ENCODE results near the gene YWHAG. TPM values are rescaled to one million over a fixed set of nuclear protein-coding genes. Genes with fewer than 3 reads are reported as not detected.
A peak's percentile ranks its signal among the peaks of the same experiment; 100 is the strongest.

The YWHAG gene
- total and polyA plus RNA-seq, 2 of the 13 experiments (the other 11 are each of a cell fraction or from before 2014, with no cell fraction given), result 36.9 to 67.5 TPM

GRCh38 chr7:76359111-76359977, 553 bp upstream of the YWHAG start (continued):
- TF ChIP-seq RXRB (CRISPR knock-in tag; IDR thresholded peaks at IDR 0.05; ENCODE audit: borderline replicate concordance), result peak; percentile 68; the same call in 1 of the 2 replicates
- TF ChIP-seq MYPOP (CRISPR knock-in tag; IDR thresholded peaks at IDR 0.05), result no peak; the same call in 1 of the 2 replicates
- TF ChIP-seq ZNF512B (CRISPR knock-in tag; IDR thresholded peaks at IDR 0.05; ENCODE audit: borderline replicate concordance), result no peak
- no peak for TF ChIP-seq ZNF33B (CRISPR knock-in tag; IDR thresholded peaks at IDR 0.05)
- TF ChIP-seq ETS1 (CRISPR knock-in tag; IDR thresholded peaks at IDR 0.05), result no peak
- no peak for TF ChIP-seq ZNF468 (CRISPR knock-in tag; IDR thresholded peaks at IDR 0.05)
- TF ChIP-seq ZNF781 (CRISPR knock-in tag; IDR thresholded peaks at IDR 0.05; ENCODE audit: borderline replicate concordance, not compliant biosample characterization), result peak; percentile 12
- TF ChIP-seq PRDM10 (CRISPR knock-in tag; IDR thresholded peaks at IDR 0.05; ENCODE audit: low read depth), result peak; percentile 69; the same call in 1 of the 2 replicates
- no peak for TF ChIP-seq KDM5A (IDR thresholded peaks at IDR 0.05; ENCODE audit: borderline replicate concordance, low read length)
- TF ChIP-seq ZSCAN31 (CRISPR knock-in tag; IDR thresholded peaks at IDR 0.05; ENCODE audit: low read depth), result no peak
- TF ChIP-seq MXD4 (CRISPR knock-in tag; IDR thresholded peaks at IDR 0.05), result no peak; the same call in 1 of the 2 replicates
- peak; percentile 12; the same call in 1 of the 2 replicates for TF ChIP-seq ZSCAN9 (CRISPR knock-in tag; IDR thresholded peaks at IDR 0.05; ENCODE audit: borderline replicate concordance)
- TF ChIP-seq ZNF383 (CRISPR knock-in tag; IDR thresholded peaks at IDR 0.05; ENCODE audit: borderline replicate concordance), result peak; percentile 76
- no peak for TF ChIP-seq E2F1 (CRISPR knock-in tag; IDR thresholded peaks at IDR 0.05)
